Spleen (tissue), 11 donors: Measurements from ENCODE around the gene INO80. TPM values are rescaled to one million over a fixed set of nuclear protein-coding genes. Genes with fewer than 3 reads are reported as not detected.
A peak's percentile ranks its signal among the peaks of the same experiment; 100 is the strongest.

Experiments
- DNase-seq: peaks from one replicate; pipeline ENCODE4 v3.0.0-alpha.2; 2020
- H3K27ac ChIP-seq, 8 donors: fragments of 200-600 bp; sonication (generic) in 7 of 8; 1 replicate in 4 of 8; 2 replicates in 4 of 8; pipeline versions ENCODE4 v1.5.0 to v1.8.0; 2016 to 2021; ENCODE audit warnings: inconsistent platforms in 4 of 8, mild to moderate bottlenecking in 4 of 8, moderate library complexity in 1 of 8
- H3K27me3 ChIP-seq, 7 donors: fragments of 200-600 bp; sonication (generic) in 6 of 7; replicated peaks in 1 of 7; 1 replicate in 4 of 7; 2 replicates in 3 of 7; pipeline versions ENCODE4 v1.5.0 to v1.8.0; 2016 to 2021; ENCODE audit warnings: inconsistent platforms in 3 of 7, mild to moderate bottlenecking in 1 of 7
- H3K36me3 ChIP-seq, 6 donors: fragments of 200-600 bp; sonication (generic) in 5 of 6; 1 replicate in 4 of 6; 2 replicates in 2 of 6; pipeline versions ENCODE4 v1.5.0 to v1.8.0; 2016 to 2021; ENCODE audit warnings: inconsistent platforms in 2 of 6
- H3K4me1 ChIP-seq, 6 donors: fragments of 200-600 bp; sonication (generic) in 5 of 6; 1 replicate in 3 of 6; 2 replicates in 3 of 6; pipeline versions ENCODE4 v1.5.0 to v1.8.0; 2016 to 2021; ENCODE audit warnings: inconsistent platforms in 3 of 6
- H3K4me3 ChIP-seq, 8 donors: fragments of 200-600 bp; sonication (generic) in 7 of 8; 1 replicate in 4 of 8; 2 replicates in 4 of 8; pipeline versions ENCODE4 v1.5.0 to v1.8.0; 2016 to 2021; ENCODE audit warnings: inconsistent platforms in 4 of 8, mild to moderate bottlenecking in 4 of 8, moderate library complexity in 2 of 8
- H3K9me3 ChIP-seq, 8 donors: fragments of 200-600 bp; sonication (generic) in 7 of 8; 1 replicate in 4 of 8; 2 replicates in 4 of 8; pipeline versions ENCODE4 v1.5.0 to v1.8.0; 2016 to 2021; ENCODE audit warnings: inconsistent platforms in 4 of 8
- POLR2A ChIP-seq, 3 donors: fragments of 450-650 bp; IDR thresholded peaks; one replicate each; pipeline ENCODE4 v1.5.1; 2017; ENCODE audit warnings: antibody characterized with exemption in 3 of 3, mild to moderate bottlenecking in 1 of 3
- POLR2AphosphoS5 ChIP-seq, 3 donors: sonication (generic); formaldehyde crosslinking; IDR thresholded peaks; one replicate each; pipeline ENCODE4 v1.5.1; 2017; ENCODE audit warnings: antibody characterized with exemption in 3 of 3
- WGBS, 5 donors: extraction: QIAGEN DNeasy Blood & Tissue Kit in 3 of 5; methylation state at CpG; one replicate each; pipeline versions ENCODE4 v1.1.5 to v1.1.7; 2013 to 2018; 5-methylcytosine and 5-hydroxymethylcytosine counted together
- intact Hi-C: fragments of 100-400 bp; cut with DNase I; formaldehyde crosslinking; loops from one replicate; pipeline ENCODE4 v1.15.0; 2023; ENCODE audit warnings: low total_unique reads
- polyA plus RNA-seq, 3 donors: library from polyadenylated mRNA; stranded (reverse); fragments of 200-250 nt; gene quantifications; one replicate each; pipeline ENCODE4 v1.2.1, GENCODE V29; 2013
- total RNA-seq, 7 donors: library from RNA; depleted of rRNA in 3 of 7; stranded (reverse); fragments of >200 nt in 3 of 7; fragmentation: NEBNext Ultra II Directional in 4 of 7; extraction: Animal tissue kit (Norgen Biotek cat#: 25700) in 4 of 7; gene quantifications; one replicate each; pipeline versions ENCODE4 v1.1.0 to v1.2.1, GENCODE V29; 2016 to 2021
- TF ChIP-seq, protein P1 (sequence below), 11 experiments: fragments of 200-600 bp in 7 of 11; fragments of 450-650 bp in 4 of 11; sonication (generic) in 4 of 11; IDR thresholded peaks in 8 of 11; conservative IDR thresholded peaks in 3 of 11; 1 replicate in 7 of 11; 2 replicates in 4 of 11; pipeline versions ENCODE4 v1.4.0 to v1.8.0; 2016 to 2021; ENCODE audit warnings: antibody characterized with exemption in 11 of 11, inconsistent platforms in 4 of 11, mild to moderate bottlenecking in 1 of 11
- donor health status: healthy with polysubstance abuse.
- donor health status: DM: no; HTN: no; CAD: no; lungs with moderate emphysema.
- donor health status: DM: no; HTN: no; CAD: no.
- donor health status: Bipolar disorder and iron deficiency.
- donor health status: healthy.
- donor health status: DM: no; HTN: no; CAD: no.
- donor health status: DM: yes; HTN: yes; CAD: no.

Gene INO80
- total and polyA plus RNA-seq, 10 donors: 5.2 to 39.4 (median 25.9) TPM

DNA sequence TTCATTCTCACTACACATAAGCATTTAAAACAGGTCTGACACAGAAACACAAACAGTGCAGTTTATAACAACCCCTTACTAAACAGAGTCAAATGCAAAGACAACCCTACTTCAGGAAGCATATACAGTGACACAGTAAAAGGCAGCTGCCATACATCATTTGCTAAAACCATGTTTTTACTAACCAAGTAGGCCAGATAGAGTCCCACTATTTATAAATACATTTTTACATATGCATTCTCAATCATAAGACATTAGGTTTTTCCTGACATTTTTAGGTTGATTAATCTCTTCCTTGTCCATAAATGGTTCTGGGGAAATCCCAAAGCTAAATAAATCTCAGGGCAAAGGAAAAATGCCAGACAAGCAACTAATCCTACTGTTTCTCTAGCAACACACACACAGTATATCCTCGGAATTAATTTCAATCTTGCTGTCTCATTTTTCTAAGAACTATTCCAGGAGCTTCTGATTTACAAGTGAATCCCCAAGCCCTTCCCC is 123.8 kb downstream of the INO80 start:
- no peaks in the 10 kb centered on the region for H3K9me3 ChIP-seq
- no peaks in the 10 kb centered on the region for H3K27me3 ChIP-seq
- H3K4me3 ChIP-seq: no peak overlapping the region
- DNase-seq: no peak
- H3K36me3 ChIP-seq: peaks cover 2 to 99% (median 54%) of the 10 kb centered on the region in 6 donors
- WGBS, 5 donors: 65 to 76% (median 68%) methylated on average over 1 of the region's 1 CpG
- TF ChIP-seq POLR2A (IDR thresholded peaks at IDR 0.05) (no peak), POLR2AphosphoS5 (IDR thresholded peaks at IDR 0.05) (no peak)
- TF ChIP-seq, protein P1, sequence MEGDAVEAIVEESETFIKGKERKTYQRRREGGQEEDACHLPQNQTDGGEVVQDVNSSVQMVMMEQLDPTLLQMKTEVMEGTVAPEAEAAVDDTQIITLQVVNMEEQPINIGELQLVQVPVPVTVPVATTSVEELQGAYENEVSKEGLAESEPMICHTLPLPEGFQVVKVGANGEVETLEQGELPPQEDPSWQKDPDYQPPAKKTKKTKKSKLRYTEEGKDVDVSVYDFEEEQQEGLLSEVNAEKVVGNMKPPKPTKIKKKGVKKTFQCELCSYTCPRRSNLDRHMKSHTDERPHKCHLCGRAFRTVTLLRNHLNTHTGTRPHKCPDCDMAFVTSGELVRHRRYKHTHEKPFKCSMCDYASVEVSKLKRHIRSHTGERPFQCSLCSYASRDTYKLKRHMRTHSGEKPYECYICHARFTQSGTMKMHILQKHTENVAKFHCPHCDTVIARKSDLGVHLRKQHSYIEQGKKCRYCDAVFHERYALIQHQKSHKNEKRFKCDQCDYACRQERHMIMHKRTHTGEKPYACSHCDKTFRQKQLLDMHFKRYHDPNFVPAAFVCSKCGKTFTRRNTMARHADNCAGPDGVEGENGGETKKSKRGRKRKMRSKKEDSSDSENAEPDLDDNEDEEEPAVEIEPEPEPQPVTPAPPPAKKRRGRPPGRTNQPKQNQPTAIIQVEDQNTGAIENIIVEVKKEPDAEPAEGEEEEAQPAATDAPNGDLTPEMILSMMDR (IDR thresholded peaks at IDR 0.05 in 8 of 11, conservative IDR thresholded peaks at IDR 0.05 in 3 of 11): no peak
- peaks cover 0 to 19% (median 0%) of the 10 kb centered on the region in 6 donors for H3K4me1 ChIP-seq
- H3K27ac ChIP-seq: peak overlapping the region in 3 of 8 donors; percentile 0 to 40 (median 36)
- intact Hi-C loops: no loop called here

DNA sequence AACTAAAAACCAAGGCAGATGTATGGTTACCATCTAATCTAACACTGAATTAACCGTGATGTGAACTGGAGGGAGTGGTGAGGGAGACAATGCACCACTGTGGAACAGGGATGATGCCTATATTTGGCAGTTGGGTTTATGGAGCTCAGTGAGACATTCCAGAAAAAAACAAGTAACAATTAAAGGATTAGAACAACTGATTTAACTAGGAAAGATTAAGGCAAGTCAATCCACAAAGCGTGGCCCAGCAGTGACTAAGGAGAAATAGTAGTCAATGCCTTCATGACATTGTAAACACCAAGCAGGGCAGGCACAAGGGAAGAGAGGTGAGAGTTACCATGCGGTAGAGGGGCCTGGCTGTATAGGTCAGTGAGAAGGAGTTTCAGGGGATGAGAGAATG is 124.7 kb downstream of the INO80 start:
- TF ChIP-seq, protein P1 (IDR thresholded peaks at IDR 0.05 in 8 of 11, conservative IDR thresholded peaks at IDR 0.05 in 3 of 11): no peak
- TF ChIP-seq POLR2AphosphoS5 (IDR thresholded peaks at IDR 0.05) (no peak), POLR2A (IDR thresholded peaks at IDR 0.05) (no peak)
- DNase-seq: no peak
- Histone ChIP-seq H3K4me3 (no peak overlapping the region), H3K36me3 (peaks cover 0 to 99% (median 54%) of the 10 kb centered on the region in 6 donors), H3K27ac (no peak overlapping the region), H3K9me3 (no peaks in the 10 kb centered on the region), H3K4me1 (peaks cover 0 to 19% (median 0%) of the 10 kb centered on the region in 6 donors), H3K27me3 (no peaks in the 10 kb centered on the region)
- intact Hi-C loops: no loop called here
- WGBS, 5 donors: 93 to 98% (median 97%) methylated on average over 3 of the region's 3 CpGs

DNA sequence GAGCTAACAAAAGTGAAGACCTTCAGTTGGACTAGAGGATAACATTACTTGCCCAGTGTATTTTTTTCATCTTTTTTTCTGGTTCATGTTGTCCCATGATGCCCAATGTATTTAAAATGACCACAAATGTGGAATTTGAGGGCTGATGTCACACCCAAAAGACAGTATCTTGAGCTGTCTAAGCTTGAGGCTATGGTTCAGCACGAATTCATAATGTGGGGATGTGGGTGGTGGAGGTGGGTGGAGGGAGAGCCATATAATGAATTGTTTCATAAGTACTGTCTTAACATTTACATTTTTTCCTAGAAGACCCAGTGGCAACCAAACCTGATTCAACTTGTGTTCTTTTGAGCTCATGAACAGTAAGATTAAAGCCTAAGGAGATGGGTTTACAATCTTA is 125.3 kb downstream of the INO80 start:
- intact Hi-C loops: no loop called here

DNA sequence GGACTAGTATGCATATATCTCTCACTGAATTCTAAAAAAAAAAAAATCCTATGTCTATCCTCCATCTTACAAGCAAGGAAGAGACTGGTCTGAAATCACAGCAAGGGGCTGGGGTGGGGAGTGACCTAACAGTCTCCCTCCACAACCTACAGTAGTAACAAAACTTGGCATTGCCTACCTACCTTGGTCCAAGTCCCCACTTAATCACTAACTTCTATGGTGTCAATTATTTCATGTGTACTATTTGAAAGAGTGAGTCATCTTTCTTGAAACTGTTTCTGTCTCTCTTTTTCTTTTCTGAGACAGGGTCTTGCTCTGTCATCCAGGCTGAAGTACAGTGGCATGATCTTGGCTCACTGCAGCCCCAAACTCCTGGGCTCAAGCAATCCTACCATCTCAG is 126.0 kb downstream of the INO80 start:
- no peak overlapping the region for H3K4me3 ChIP-seq
- TF ChIP-seq POLR2AphosphoS5 (IDR thresholded peaks at IDR 0.05): no peak
- no peak for TF ChIP-seq POLR2A (IDR thresholded peaks at IDR 0.05)
- TF ChIP-seq, protein P1 (IDR thresholded peaks at IDR 0.05 in 8 of 11, conservative IDR thresholded peaks at IDR 0.05 in 3 of 11): no peak

More for the DNA sequence above, 125.3 kb downstream of the INO80 start:
- Histone ChIP-seq H3K4me1 (peaks cover 0 to 19% (median 0%) of the 10 kb centered on the region in 6 donors), H3K27ac (no peak overlapping the region), H3K36me3 (peaks cover 0 to 99% (median 55%) of the 10 kb centered on the region in 6 donors), H3K27me3 (no peaks in the 10 kb centered on the region), H3K4me3 (no peak overlapping the region), H3K9me3 (no peaks in the 10 kb centered on the region)
- WGBS, 5 donors: 0 to 3% (median 0%) methylated on average over 1 of the region's 1 CpG
- TF ChIP-seq POLR2A (IDR thresholded peaks at IDR 0.05) (no peak), POLR2AphosphoS5 (IDR thresholded peaks at IDR 0.05) (no peak)
- TF ChIP-seq, protein P1 (IDR thresholded peaks at IDR 0.05 in 8 of 11, conservative IDR thresholded peaks at IDR 0.05 in 3 of 11): no peak
- DNase-seq: no peak

More for the DNA sequence above, 126.0 kb downstream of the INO80 start:
- Histone ChIP-seq H3K27me3 (no peaks in the 10 kb centered on the region), H3K4me1 (peaks cover 0 to 19% (median 0%) of the 10 kb centered on the region in 6 donors), H3K27ac (no peak overlapping the region), H3K9me3 (no peaks in the 10 kb centered on the region), H3K36me3 (peaks cover 4 to 99% (median 55%) of the 10 kb centered on the region in 6 donors)
- intact Hi-C loops: no loop called here
- DNase-seq: no peak
